Measurements from ENCODE around the gene RPL31.
"Not testable (repeated sequence)": the region's sequence is repeated elsewhere in the genome, so short reads cannot be mapped to it uniquely, and the experiment has no call there.

GRCh38 chr2:101050886-101051285 lies 48.8 kb downstream of the RPL31 start:
- TF ChIP-seq CTCF, POLR2A (IDR thresholded peaks at IDR 0.05): not testable (repeated sequence)
